CD4-positive, CD25-positive, alpha-beta regulatory T cell (primary cell): Measurements from ENCODE around the gene KLHDC8A. TPM values are rescaled to one million over a fixed set of nuclear protein-coding genes. Genes with fewer than 3 reads are reported as not detected.
A peak's percentile ranks its signal among the peaks of the same experiment; 100 is the strongest.
"Not testable (repeated sequence)": the region's sequence is repeated elsewhere in the genome, so short reads cannot be mapped to it uniquely, and the experiment has no call there.

ENCODE experiments used
- ATAC-seq, 2 donors: fragments of 150-1000 bp; cut with Tn5 transposase; one replicate each; pipeline ENCODE4 v1.10.0; 2021; ENCODE audit warnings: low read depth in 2 of 2, moderate number of reproducible peaks in 2 of 2, moderate library complexity in 1 of 2
- DNase-seq, 3 donors: peaks; one replicate each; pipeline versions ENCODE4 v3.0.0 to v3.0.0-alpha.2; 2012 to 2022; ENCODE audit warnings: mixed read lengths in 1 of 3
- H3K27ac ChIP-seq: one replicate; pipeline ENCODE4 v1.7.0; 2013; ENCODE audit warnings: mild to moderate bottlenecking, low read length; ENCODE audit not compliant: insufficient read depth, poor library complexity, severe bottlenecking
- H3K27me3 ChIP-seq: one replicate; pipeline ENCODE4 v1.7.0; 2013; ENCODE audit warnings: low read length; ENCODE audit not compliant: control insufficient read depth, insufficient read depth
- H3K36me3 ChIP-seq: one replicate; pipeline ENCODE4 v1.7.0; 2013; ENCODE audit warnings: mild to moderate bottlenecking, low read length, moderate library complexity; ENCODE audit not compliant: control insufficient read depth, insufficient read depth
- H3K4me1 ChIP-seq: 2 replicates; pipeline ENCODE4 v1.7.0; 2013; ENCODE audit warnings: mild to moderate bottlenecking, low read length; ENCODE audit not compliant: insufficient read depth, control insufficient read depth, poor library complexity, severe bottlenecking
- H3K4me3 ChIP-seq: one replicate; pipeline ENCODE4 v1.7.0; 2013; ENCODE audit warnings: low read depth, mild to moderate bottlenecking, low read length, moderate library complexity
- H3K9me3 ChIP-seq, 2 experiments: 1 replicate in 1 of 2; 2 replicates in 1 of 2; pipeline ENCODE4 v1.7.0; 2013; ENCODE audit warnings: low read length in 2 of 2, mild to moderate bottlenecking in 1 of 2, moderate library complexity in 1 of 2; ENCODE audit not compliant: control insufficient read depth in 2 of 2
- H3K27ac Mint-ChIP-seq, 3 donors: one replicate each; pipeline ENCODE4 v1.8.0; 2020 to 2022; ENCODE audit warnings: mild to moderate bottlenecking in 3 of 3, mixed read lengths in 3 of 3, moderate library complexity in 2 of 3
- H3K27me3 Mint-ChIP-seq: one replicate; pipeline ENCODE4 v1.8.0; 2022; ENCODE audit warnings: mild to moderate bottlenecking, mixed read lengths
- H3K36me3 Mint-ChIP-seq: one replicate; pipeline ENCODE4 v1.8.0; 2020; ENCODE audit warnings: mixed read lengths
- H3K4me1 Mint-ChIP-seq, 4 donors: one replicate each; pipeline ENCODE4 v1.8.0; 2020 to 2022; ENCODE audit warnings: mixed read lengths in 4 of 4, mild to moderate bottlenecking in 1 of 4
- H3K4me3 Mint-ChIP-seq, 4 donors: one replicate each; pipeline ENCODE4 v1.8.0; 2020 to 2022; ENCODE audit warnings: mild to moderate bottlenecking in 4 of 4, mixed read lengths in 4 of 4, moderate library complexity in 3 of 4
- H3K9me3 Mint-ChIP-seq, 7 donors: one replicate each; pipeline ENCODE4 v1.8.0; 2020 to 2022; ENCODE audit warnings: mixed read lengths in 7 of 7, mild to moderate bottlenecking in 3 of 7, moderate library complexity in 2 of 7
- polyA plus RNA-seq, 4 donors: library from polyadenylated mRNA; unstranded; fragments of 300-500 nt; fragmentation: Illumina TruSeq; gene quantifications; one replicate each; pipeline ENCODE4 v1.2.3, GENCODE V29; 2021
- total RNA-seq: library from RNA; stranded (reverse); gene quantifications from one replicate; pipeline ENCODE4 v1.2.3, GENCODE V29; 2022

KLHDC8A gene, protein sequence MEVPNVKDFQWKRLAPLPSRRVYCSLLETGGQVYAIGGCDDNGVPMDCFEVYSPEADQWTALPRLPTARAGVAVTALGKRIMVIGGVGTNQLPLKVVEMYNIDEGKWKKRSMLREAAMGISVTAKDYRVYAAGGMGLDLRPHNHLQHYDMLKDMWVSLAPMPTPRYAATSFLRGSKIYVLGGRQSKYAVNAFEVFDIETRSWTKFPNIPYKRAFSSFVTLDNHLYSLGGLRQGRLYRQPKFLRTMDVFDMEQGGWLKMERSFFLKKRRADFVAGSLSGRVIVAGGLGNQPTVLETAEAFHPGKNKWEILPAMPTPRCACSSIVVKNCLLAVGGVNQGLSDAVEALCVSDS
- total RNA-seq = not detected
- under 1 TPM in 1 of 4 donors, not detected in 3; 0.06 TPM for polyA plus RNA-seq

DNA sequence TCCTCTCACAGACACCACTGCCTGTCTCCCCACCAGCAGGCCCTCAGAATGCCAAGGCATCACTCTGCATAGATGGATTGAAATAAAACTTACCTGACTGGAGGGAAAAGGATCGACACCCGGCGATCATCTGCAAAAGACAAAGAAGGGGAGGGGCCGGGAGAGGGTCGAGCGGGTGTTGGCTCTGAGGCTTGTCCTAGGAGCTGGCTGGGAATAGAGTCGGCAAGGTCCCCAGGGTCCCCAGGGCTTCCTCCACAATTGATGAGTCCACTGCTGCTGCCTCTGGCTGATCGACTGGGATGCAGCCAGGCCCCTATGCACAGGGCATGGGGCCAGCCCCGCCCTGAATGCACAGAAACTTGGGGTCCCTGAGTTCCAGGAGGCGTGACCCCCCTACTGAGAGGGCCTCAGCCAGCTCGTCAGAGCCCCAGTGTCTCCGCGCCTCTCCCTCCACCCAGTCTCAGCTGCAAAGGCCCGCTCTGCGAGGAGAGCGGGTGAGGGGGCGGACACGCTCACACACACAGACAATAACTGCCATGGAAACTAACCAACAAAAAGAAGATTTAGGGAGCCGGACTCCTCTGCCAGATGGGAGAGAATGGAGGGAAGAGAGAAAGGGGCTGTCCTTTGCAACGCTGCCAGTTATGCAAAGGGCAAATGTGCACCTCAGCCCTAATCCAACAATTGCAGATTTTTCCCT, at the start of gene KLHDC8A:
TSS of gene KLHDC8A (minus strand) at position 483 of the 700 bp plus-strand sequence. CDS start 13,318 bp downstream, outside the sequence.
- H3K4me3 Mint-ChIP-seq = no peak within 1 kb of the TSS
- H3K9me3 ChIP-seq = no peaks in the 10 kb centered on the region
- peaks cover 0 to 4% (median 1%) of the 10 kb centered on the region in 4 donors for H3K4me1 Mint-ChIP-seq
- H3K36me3 ChIP-seq = no peaks in the 10 kb centered on the region
- no peak within 1 kb of the TSS for H3K27ac ChIP-seq
- no peaks in the 10 kb centered on the region for H3K36me3 Mint-ChIP-seq
- peaks cover 9% of the 10 kb centered on the region for H3K27me3 ChIP-seq
- DNase-seq = no peak
- H3K27me3 Mint-ChIP-seq = peaks cover 28% of the 10 kb centered on the region
- H3K4me1 ChIP-seq = no peaks in the 10 kb centered on the region
- ATAC-seq = no peak
- H3K9me3 Mint-ChIP-seq = no peaks in the 10 kb centered on the region
- peak within 1 kb of the TSS in 1 of 3 donors; percentile 10 for H3K27ac Mint-ChIP-seq
- no peak within 1 kb of the TSS for H3K4me3 ChIP-seq

DNA sequence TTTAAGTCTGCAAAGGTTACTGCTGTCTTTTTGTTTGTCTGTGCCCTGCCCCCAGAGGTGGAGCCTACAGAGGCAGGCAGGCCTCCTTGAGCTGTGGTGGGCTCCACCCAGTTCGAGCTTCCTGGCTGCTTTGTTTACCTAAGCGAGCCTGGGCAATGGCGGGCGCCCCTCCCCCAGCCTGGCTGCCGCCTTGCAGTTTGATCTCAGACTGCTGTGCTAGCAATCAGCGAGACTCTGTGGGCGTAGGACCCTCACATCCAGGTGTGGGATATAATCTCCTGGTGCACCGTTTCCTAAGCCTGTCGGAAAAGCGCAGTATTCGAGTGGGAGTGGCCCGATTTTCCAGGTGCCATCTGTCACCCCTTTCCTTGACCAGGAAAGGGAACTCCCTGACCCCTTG, 49.5 kb upstream of the KLHDC8A start:
- peak overlapping the region in 3 of 4 donors; percentile 31 to 54 (median 50) for H3K4me3 Mint-ChIP-seq
- H3K36me3 ChIP-seq, H3K9me3 Mint-ChIP-seq, H3K27me3 ChIP-seq, H3K27ac ChIP-seq, H3K27ac Mint-ChIP-seq, H3K36me3 Mint-ChIP-seq, H3K4me1 ChIP-seq, H3K4me3 ChIP-seq, H3K9me3 ChIP-seq, ATAC-seq: not testable (repeated sequence)
- DNase-seq = peak in 1 of 3 donors; percentile 25
- H3K27me3 Mint-ChIP-seq = peaks cover 15% of the 10 kb centered on the region
- H3K4me1 Mint-ChIP-seq = peaks cover 0 to 20% (median 8%) of the 10 kb centered on the region in 4 donors

DNA sequence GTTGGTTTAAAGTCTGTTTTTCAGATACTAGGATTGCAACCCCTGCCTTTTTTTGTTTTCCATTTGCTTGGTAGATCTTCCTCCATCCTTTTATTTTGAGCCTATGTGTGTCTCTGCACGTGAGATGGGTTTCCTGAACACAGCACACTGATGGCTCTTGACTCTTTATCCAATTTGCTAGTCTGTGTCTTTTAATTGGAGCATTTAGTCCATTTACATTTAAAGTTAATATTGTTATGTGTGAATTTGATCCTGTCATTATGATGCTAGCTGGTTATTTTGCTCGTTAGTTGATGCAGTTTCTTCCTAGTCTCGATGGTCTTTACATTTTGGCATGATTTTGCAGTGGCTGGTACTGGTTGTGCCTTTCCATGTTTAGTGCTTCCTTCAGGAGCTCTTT, 47.8 kb upstream of the KLHDC8A start:
- not testable (repeated sequence) for H3K9me3 ChIP-seq, H3K27ac ChIP-seq, H3K36me3 Mint-ChIP-seq, H3K27me3 Mint-ChIP-seq, H3K4me3 Mint-ChIP-seq, H3K4me3 ChIP-seq, DNase-seq, H3K27me3 ChIP-seq, H3K4me1 ChIP-seq, ATAC-seq, H3K36me3 ChIP-seq, H3K27ac Mint-ChIP-seq
- Mint-ChIP-seq H3K9me3 (peaks cover 0 to 10% (median 0%) of the 10 kb centered on the region in 7 donors), H3K4me1 (peaks cover 0 to 20% (median 7%) of the 10 kb centered on the region in 4 donors)

DNA sequence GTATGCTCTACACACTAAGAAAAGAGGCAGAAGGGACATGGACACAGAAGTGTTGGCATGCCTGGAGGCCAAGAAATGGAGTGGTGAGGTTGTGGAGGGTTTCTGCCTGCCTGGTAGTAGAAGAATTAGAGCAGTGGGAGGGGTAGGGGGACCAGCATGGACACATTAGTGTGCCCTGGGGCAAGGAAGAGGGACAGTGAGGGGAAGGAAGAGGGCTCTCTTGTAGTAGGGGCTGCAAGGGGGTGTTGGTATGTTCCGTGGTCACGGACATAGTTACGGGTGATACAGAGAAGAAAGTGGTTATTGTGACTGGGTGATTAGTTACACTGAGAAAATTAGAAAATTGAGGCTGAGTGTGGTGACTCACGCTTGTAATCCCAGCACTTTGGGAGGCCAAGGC, 41.9 kb upstream of the KLHDC8A start:
- Histone ChIP-seq H3K9me3 (peaks cover 0 to 2% of the 10 kb centered on the region in 2 experiments), H3K4me1 (no peaks in the 10 kb centered on the region), H3K27ac (no peak overlapping the region), H3K4me3 (no peak overlapping the region), H3K36me3 (no peaks in the 10 kb centered on the region), H3K27me3 (peaks cover 6% of the 10 kb centered on the region)
- peak overlapping the region in 1 of 3 donors; percentile 71 for H3K27ac Mint-ChIP-seq
- H3K27me3 Mint-ChIP-seq = peaks cover 33% of the 10 kb centered on the region
- no peak for ATAC-seq
- no peaks in the 10 kb centered on the region for H3K36me3 Mint-ChIP-seq
- peaks cover 0 to 5% (median 0%) of the 10 kb centered on the region in 7 donors for H3K9me3 Mint-ChIP-seq
- peaks cover 0 to 8% (median 6%) of the 10 kb centered on the region in 4 donors for H3K4me1 Mint-ChIP-seq
- DNase-seq = no peak
- no peak overlapping the region for H3K4me3 Mint-ChIP-seq

DNA sequence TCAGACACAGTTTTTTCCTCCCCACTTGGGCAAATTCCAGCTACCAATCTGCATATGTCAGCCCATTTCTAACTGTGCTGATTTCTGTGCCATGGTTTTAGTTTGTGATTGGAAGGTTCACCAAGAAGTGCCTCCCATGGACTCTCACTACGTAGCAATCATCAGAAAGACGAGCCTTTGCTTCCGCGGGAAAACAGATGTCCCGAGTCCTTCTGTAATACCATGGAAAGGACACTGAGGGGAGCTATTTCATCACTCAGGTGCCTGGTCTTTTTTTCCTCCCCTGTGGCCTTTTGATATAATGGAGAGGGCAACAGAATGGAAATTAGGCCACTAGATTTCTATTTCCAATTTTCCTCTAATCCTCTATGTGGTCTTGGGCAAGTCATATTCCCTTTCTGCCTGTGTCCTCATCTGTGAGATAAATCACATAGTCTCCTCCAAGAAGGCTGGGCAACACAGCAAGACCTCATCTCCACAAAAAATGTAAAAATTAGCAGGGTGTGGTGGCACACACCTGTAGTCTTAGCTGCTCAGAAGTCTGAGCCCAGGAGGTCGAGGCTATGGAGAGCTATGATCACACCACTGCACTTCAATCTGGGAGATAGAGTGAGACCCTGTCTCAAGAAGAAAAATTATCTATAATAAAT, 40.4 kb upstream of the KLHDC8A start:
- peaks cover 44% of the 10 kb centered on the region for H3K27me3 Mint-ChIP-seq
- Histone ChIP-seq H3K36me3 (no peaks in the 10 kb centered on the region), H3K4me1 (no peaks in the 10 kb centered on the region), H3K27ac (no peak overlapping the region), H3K9me3 (no peaks in the 10 kb centered on the region), H3K4me3 (no peak overlapping the region), H3K27me3 (peaks cover 6% of the 10 kb centered on the region)
- H3K27ac Mint-ChIP-seq = no peak overlapping the region
- no peaks in the 10 kb centered on the region for H3K36me3 Mint-ChIP-seq
- ATAC-seq (no peak), DNase-seq (peak; percentile 4 to 49 (median 28))
- H3K9me3 Mint-ChIP-seq = peaks cover 0 to 2% (median 0%) of the 10 kb centered on the region in 7 donors
- peaks cover 0 to 8% (median 6%) of the 10 kb centered on the region in 4 donors for H3K4me1 Mint-ChIP-seq
- H3K4me3 Mint-ChIP-seq = no peak overlapping the region

DNA sequence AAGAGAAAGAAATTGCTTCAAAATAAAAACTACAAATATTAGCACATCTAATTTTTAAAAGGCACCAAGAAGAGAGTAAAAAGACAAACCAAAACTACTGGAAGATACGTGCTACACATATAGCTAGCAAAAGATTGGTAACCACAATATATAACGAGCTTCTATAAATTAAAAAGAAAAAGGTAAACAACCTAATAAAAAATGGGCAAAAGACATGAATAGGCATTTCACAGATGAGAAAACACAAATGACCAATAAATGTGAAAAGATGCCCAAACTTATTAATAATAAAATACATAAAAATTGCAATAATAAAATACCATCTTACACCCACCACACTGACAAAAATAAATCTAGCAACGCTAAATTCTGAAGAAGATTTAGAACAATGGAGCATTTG, 38.9 kb upstream of the KLHDC8A start:
- no peaks in the 10 kb centered on the region for H3K4me1 ChIP-seq
- no peak overlapping the region for H3K4me3 ChIP-seq
- H3K36me3 ChIP-seq = no peaks in the 10 kb centered on the region
- ATAC-seq = no peak
- Mint-ChIP-seq H3K9me3 (peaks cover 0 to 1% (median 0%) of the 10 kb centered on the region in 7 donors), H3K4me1 (peaks cover 0 to 8% (median 6%) of the 10 kb centered on the region in 4 donors), H3K27ac (no peak overlapping the region), H3K27me3 (peaks cover 55% of the 10 kb centered on the region), H3K36me3 (no peaks in the 10 kb centered on the region), H3K4me3 (no peak overlapping the region)
- no peak for DNase-seq
- H3K27ac ChIP-seq = no peak overlapping the region
- peaks cover 9% of the 10 kb centered on the region for H3K27me3 ChIP-seq
- H3K9me3 ChIP-seq = no peaks in the 10 kb centered on the region

DNA sequence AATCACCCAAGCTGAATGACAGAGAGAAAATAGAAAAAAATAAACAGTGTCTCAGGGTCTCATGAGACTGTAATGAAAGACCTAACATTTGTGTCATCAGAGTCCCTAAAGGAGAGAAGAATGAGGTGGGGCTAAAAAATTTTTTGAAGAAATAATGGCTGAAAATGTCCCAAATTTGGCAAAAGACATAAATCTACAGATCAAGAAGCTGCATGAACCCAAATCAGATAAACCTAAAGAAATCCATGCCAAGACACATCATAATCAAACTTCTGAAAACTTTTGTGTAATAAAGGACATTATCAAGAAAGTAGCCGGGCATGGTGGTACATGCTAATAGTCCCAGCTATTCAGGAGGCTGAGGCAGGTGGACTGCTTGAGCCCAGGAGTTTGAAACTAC, 35.9 kb upstream of the KLHDC8A start:
- Mint-ChIP-seq H3K27me3 (peaks cover 67% of the 10 kb centered on the region), H3K36me3 (no peaks in the 10 kb centered on the region), H3K4me1 (peaks cover 0 to 8% (median 6%) of the 10 kb centered on the region in 4 donors), H3K9me3 (peaks cover 0 to 1% (median 0%) of the 10 kb centered on the region in 7 donors), H3K4me3 (no peak overlapping the region), H3K27ac (no peak overlapping the region)
- Histone ChIP-seq H3K4me1 (no peaks in the 10 kb centered on the region), H3K27ac (no peak overlapping the region), H3K4me3 (no peak overlapping the region), H3K27me3 (peaks cover 9% of the 10 kb centered on the region), H3K36me3 (no peaks in the 10 kb centered on the region), H3K9me3 (no peaks in the 10 kb centered on the region)
- ATAC-seq = no peak
- no peak for DNase-seq
